Ishikawa (cell line): Measurements from ENCODE around the gene BRMS1L.
A peak's percentile ranks its signal among the peaks of the same experiment; 100 is the strongest.

Source experiments
- CEBPB ChIP-seq: IDR thresholded peaks from 2 replicates; pipeline ENCODE4 v1.6.1; 2012
- CREB1 ChIP-seq: IDR thresholded peaks from 2 replicates; pipeline ENCODE4 v1.6.1; 2012; ENCODE audit warnings: low read depth
- EGR1 ChIP-seq: IDR thresholded peaks from 2 replicates; pipeline ENCODE4 v1.6.1; 2012
- EP300 ChIP-seq: IDR thresholded peaks from 2 replicates; pipeline ENCODE4 v1.6.1; 2012; ENCODE audit warnings: borderline replicate concordance
- FOXM1 ChIP-seq: IDR thresholded peaks from 2 replicates; pipeline ENCODE4 v1.6.1; 2012; ENCODE audit warnings: low read depth, borderline replicate concordance
- MAX ChIP-seq: IDR thresholded peaks from 2 replicates; pipeline ENCODE4 v1.6.1; 2012
- RAD21 ChIP-seq: IDR thresholded peaks from 2 replicates; pipeline ENCODE4 v1.6.1; 2012; ENCODE audit warnings: low read depth
- REST ChIP-seq: IDR thresholded peaks from 2 replicates; pipeline ENCODE4 v1.6.1; 2012; ENCODE audit warnings: low read depth, mild to moderate bottlenecking
- TAF1 ChIP-seq: IDR thresholded peaks from 2 replicates; pipeline ENCODE4 v1.6.1; 2012; ENCODE audit warnings: low read depth, mild to moderate bottlenecking
- TCF12 ChIP-seq: IDR thresholded peaks from 2 replicates; pipeline ENCODE4 v1.6.1; 2012; ENCODE audit warnings: low read depth
- TEAD4 ChIP-seq: IDR thresholded peaks from 2 replicates; pipeline ENCODE4 v1.6.1; 2012
- USF1 ChIP-seq: IDR thresholded peaks from 2 replicates; pipeline ENCODE4 v1.6.1; 2012
- YY1 ChIP-seq: IDR thresholded peaks from 2 replicates; pipeline ENCODE4 v1.6.1; 2012; ENCODE audit warnings: low read depth
- ZBTB7A ChIP-seq: IDR thresholded peaks from 2 replicates; pipeline ENCODE4 v1.6.1; 2012; ENCODE audit warnings: low read depth

GRCh38 chr14:35879654-35880249, 53.6 kb downstream of the BRMS1L start:
- TF ChIP-seq CEBPB (no peak), USF1 (no peak), RAD21 (peak; percentile 59), EP300 (no peak), EGR1 (no peak), YY1 (no peak), REST (no peak), TEAD4 (no peak), MAX (no peak), TAF1 (no peak), ZBTB7A (no peak), TCF12 (no peak), FOXM1 (no peak), CREB1 (no peak)
